Activated T-cell treated with anti-CD3 and anti-CD28 coated beads, Interleukin-2, amount 50 U/mL, for 1 hour (primary cell): ENCODE measurements around the gene NDFIP1.

Source experiments
- DNase-seq: peaks from one replicate; pipeline ENCODE4 v3.0.0-alpha.2; 2020

Gene NDFIP1

GRCh38 chr5:142192286-142193113 lies 83.9 kb downstream of the NDFIP1 start:
- no peak for DNase-seq

GRCh38 chr5:142193114-142193428 lies 84.5 kb downstream of the NDFIP1 start:
- no peak for DNase-seq

DNA sequence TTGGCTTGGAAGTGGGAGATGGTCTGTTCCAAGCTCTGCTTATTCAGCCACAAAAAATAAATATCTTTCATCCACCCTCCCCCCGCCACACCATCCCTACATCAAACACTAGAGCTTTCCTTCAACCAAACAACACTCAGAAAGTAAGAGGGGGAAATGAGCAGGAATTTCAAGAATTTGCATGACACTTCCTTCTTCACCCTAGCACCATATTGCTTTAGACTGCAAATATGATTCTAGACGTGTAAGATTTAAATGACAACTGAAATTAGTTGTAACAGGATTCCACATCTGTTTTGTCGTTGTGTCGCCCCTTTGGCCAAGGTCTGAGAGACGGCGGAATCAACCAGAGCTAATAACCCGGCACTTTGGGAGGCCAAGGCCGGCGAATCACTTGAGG lies 88.5 kb downstream of the NDFIP1 start:
- DNase-seq, result no peak

- DNase-seq, result no peak
Observed at GRCh38 chr5:142197781-142198180, 89.2 kb downstream of the NDFIP1 start.

- no peak for DNase-seq
Observed at GRCh38 chr5:142199388-142199787, 90.8 kb downstream of the NDFIP1 start.

GRCh38 chr5:142200387-142200786 lies 91.8 kb downstream of the NDFIP1 start:
- no peak for DNase-seq

DNA sequence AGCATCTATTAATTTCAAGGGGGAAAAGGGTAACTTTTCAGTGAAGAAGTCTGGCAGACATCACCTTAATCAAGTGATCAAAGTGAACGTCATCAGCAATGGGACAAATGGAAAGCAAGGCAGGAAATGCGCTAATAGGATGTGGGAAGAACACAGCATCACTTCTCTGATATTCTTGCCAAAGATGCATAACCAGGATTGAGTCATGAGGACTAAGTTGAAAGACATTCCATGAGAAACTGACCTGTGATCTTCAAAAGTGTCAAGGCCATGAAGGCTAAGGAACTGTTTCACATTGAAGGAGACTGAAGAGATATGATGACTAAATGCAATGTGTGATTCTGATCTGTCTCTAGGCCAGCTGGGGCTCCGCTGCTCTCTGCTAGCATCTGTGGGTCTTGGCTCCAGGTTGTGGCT lies 92.9 kb downstream of the NDFIP1 start:
- no peak for DNase-seq

- DNase-seq, result no peak
Observed at GRCh38 chr5:142202282-142202681, 93.7 kb downstream of the NDFIP1 start.
